Hepatocyte (in vitro differentiated cells): ENCODE data around the gene WNT6.

Experiments
- EZH2 ChIP-seq: fragments of 200-600 bp; sonication (generic); IDR thresholded peaks from 2 replicates; pipeline ENCODE4 v1.6.1; 2016; ENCODE audit warnings: antibody characterized with exemption, mild to moderate bottlenecking, borderline replicate concordance
- EZH2phosphoT487 ChIP-seq: fragments of 200-600 bp; sonication (generic); IDR thresholded peaks from one replicate; pipeline ENCODE4 v1.6.1; 2018; ENCODE audit warnings: antibody characterized with exemption, mild to moderate bottlenecking, low read depth, moderate library complexity; ENCODE audit not compliant: unreplicated experiment, severe bottlenecking
- TF ChIP-seq, protein P1 (sequence below): fragments of 200-600 bp; sonication (generic); IDR thresholded peaks from 2 replicates; pipeline ENCODE4 v1.5.1; 2016; ENCODE audit warnings: antibody characterized with exemption, mild to moderate bottlenecking; ENCODE audit not compliant: poor library complexity

DNA sequence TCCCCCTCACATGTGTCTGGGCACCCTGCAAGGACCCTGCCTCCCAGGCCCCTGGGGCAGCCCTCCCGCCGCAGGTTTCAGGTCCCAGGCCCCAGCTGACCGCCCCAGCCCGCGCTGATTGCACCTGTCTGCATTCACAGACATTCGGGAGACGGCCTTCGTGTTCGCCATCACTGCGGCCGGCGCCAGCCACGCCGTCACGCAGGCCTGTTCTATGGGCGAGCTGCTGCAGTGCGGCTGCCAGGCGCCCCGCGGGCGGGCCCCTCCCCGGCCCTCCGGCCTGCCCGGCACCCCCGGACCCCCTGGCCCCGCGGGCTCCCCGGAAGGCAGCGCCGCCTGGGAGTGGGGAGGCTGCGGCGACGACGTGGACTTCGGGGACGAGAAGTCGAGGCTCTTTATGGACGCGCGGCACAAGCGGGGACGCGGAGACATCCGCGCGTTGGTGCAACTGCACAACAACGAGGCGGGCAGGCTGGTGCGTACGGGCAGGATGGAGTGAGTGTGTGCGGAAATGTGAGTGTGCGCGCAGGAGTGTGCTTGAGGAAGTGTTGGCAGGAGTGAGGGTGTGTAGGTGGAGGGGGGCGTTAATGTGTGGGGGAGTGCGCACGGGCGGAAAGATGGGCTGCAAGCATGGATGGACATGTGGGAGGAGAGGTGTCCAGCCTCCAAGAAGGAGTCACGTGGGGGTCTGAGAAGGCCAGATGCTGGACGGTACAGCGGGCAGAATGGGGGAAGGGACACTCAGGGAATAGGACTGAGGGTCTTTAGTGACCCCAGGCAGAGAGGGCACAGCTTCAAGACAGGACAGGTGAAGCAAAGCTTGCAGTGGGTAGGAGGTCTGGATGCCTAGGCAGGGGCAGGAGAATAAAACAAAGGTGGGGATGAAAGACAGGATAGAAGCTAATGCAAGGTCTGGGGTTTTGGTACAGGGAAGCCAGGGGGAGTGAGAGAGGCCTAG lies 12.0 kb downstream of the WNT6 start:
- TF ChIP-seq, protein P1, sequence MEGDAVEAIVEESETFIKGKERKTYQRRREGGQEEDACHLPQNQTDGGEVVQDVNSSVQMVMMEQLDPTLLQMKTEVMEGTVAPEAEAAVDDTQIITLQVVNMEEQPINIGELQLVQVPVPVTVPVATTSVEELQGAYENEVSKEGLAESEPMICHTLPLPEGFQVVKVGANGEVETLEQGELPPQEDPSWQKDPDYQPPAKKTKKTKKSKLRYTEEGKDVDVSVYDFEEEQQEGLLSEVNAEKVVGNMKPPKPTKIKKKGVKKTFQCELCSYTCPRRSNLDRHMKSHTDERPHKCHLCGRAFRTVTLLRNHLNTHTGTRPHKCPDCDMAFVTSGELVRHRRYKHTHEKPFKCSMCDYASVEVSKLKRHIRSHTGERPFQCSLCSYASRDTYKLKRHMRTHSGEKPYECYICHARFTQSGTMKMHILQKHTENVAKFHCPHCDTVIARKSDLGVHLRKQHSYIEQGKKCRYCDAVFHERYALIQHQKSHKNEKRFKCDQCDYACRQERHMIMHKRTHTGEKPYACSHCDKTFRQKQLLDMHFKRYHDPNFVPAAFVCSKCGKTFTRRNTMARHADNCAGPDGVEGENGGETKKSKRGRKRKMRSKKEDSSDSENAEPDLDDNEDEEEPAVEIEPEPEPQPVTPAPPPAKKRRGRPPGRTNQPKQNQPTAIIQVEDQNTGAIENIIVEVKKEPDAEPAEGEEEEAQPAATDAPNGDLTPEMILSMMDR, result no peak
- no peak for TF ChIP-seq EZH2phosphoT487
- TF ChIP-seq EZH2, result peak; percentile 61
